Measurements from ENCODE around the gene PHF21A. TPM values are rescaled to one million over a fixed set of nuclear protein-coding genes. Genes with fewer than 3 reads are reported as not detected.

Gene PHF21A
- total and polyA plus RNA-seq, 2 of the 8 experiments (the other 6 are each of a cell fraction or from before 2014, with no cell fraction given), result 17.6 to 40.3 TPM

DNA sequence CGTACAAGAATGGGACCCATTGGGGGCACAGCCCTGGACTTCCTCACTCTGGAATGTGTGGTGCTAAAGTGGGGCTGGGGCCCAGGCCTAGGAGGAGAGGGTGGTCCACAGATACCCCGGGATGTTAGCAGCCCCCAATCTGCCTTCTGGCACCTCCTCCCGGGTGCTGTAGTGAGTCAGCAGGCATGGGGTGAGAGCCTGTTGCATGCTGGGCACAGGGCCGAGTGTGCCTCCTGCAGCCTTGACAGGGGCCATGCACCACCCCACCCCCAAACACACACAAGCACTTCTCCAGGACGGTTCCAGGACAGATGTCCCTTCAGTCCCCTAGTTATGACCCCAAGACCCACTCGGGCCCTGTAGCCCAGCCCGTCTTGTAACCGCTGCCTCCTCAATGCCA is 23.5 kb upstream of the PHF21A start:
- Histone ChIP-seq H4K5ac (ENCODE audit: insufficient read length, low read depth, low read length) (no peak overlapping the region), H2BK12ac (ENCODE audit: low read depth, low read length) (no peak overlapping the region), H3K27ac (ENCODE audit: low read depth, low read length) (no peak overlapping the region), H2BK15ac (ENCODE audit: low read length) (no peak overlapping the region), H4K91ac (replicated peaks; ENCODE audit: insufficient read length, low read length) (no peak overlapping the region), H2AK5ac (ENCODE audit: low read depth, low read length) (no peak overlapping the region), H3K36me3 (ENCODE audit: control insufficient read depth in 2 of 4, insufficient read depth in 4 of 4, low read length in 3 of 4) (no peaks in the 10 kb centered on the region), H3K79me2 (ENCODE audit: control insufficient read depth in 1 of 2, insufficient read depth in 2 of 2, low read length in 2 of 2) (no peaks in the 10 kb centered on the region), H3K27me3 (replicated peaks in 1 of 4; ENCODE audit: control insufficient read depth in 3 of 4, extremely low read depth in 1 of 4, insufficient read depth in 3 of 4, low read length in 3 of 4) (no peaks in the 10 kb centered on the region), H3K56ac (replicated peaks; ENCODE audit: insufficient read length, low read depth, low read length) (no peak overlapping the region), H3K9ac (replicated peaks in 1 of 4; ENCODE audit: extremely low read depth in 1 of 4, low read depth in 3 of 4, low read length in 3 of 4) (no peak overlapping the region), H3K14ac (ENCODE audit: insufficient read length) (no peak overlapping the region), H3K4me3 (ENCODE audit: extremely low read depth in 1 of 4, insufficient read depth in 2 of 4, low read depth in 3 of 4, low read length in 4 of 4) (no peak overlapping the region), H4K8ac (ENCODE audit: extremely low read depth, insufficient read depth, low read length) (no peak overlapping the region), H3K4ac (replicated peaks; ENCODE audit: insufficient read length, low read depth, low read length) (no peak overlapping the region), H3K23me2 (ENCODE audit: low read depth, low read length) (no peaks in the 10 kb centered on the region), H3K18ac (ENCODE audit: extremely low read depth, low read length) (no peak overlapping the region; the same call in 1 of the 2 replicates), H2BK20ac (ENCODE audit: low read length) (no peak overlapping the region), H2BK120ac (replicated peaks; ENCODE audit: low read depth, low read length) (no peak overlapping the region), H3K4me1 (replicated peaks in 1 of 4; ENCODE audit: control insufficient read depth in 3 of 4, insufficient read depth in 4 of 4, low read length in 3 of 4) (peaks cover 0 to 4% (median 1%) of the 10 kb centered on the region in 4 experiments; a peak in 5 of 7 replicates), H3K23ac (ENCODE audit: insufficient read length) (no peak overlapping the region), H3K9me3 (ENCODE audit: insufficient read depth in 2 of 2, low read depth in 1 of 2, low read length in 1 of 2) (no peaks in the 10 kb centered on the region), H3K4me2 (ENCODE audit: insufficient read depth in 1 of 2, low read depth in 2 of 2, low read length in 2 of 2) (no peak overlapping the region), H2AFZ (ENCODE audit: low read length) (peak overlapping the region; percentile 76; the same call in 1 of the 2 replicates), H3K79me1 (ENCODE audit: low read depth, low read length) (no peaks in the 10 kb centered on the region), H2BK5ac (ENCODE audit: low read depth, low read length) (no peak overlapping the region), H4K20me1 (replicated peaks in 1 of 2; ENCODE audit: control insufficient read depth in 1 of 2, insufficient read depth in 2 of 2, low read length in 2 of 2) (no peaks in the 10 kb centered on the region)
- FAIRE-seq (no peak), DNase-seq (ENCODE audit: low read depth in 1 of 2, low spot score in 2 of 2) (no peak)
- CTCF ChIA-PET (ENCODE audit: partially characterized antibody), result no interaction called here
- POLR2A ChIA-PET (ENCODE audit: partially characterized antibody), result no interaction called here
- no peak for TF ChIP-seq BRCA1 (IDR thresholded peaks at IDR 0.05; ENCODE audit: low read depth, low read length)
- TF ChIP-seq SRF (IDR thresholded peaks at IDR 0.05; ENCODE audit: low read depth, low read length), result no peak
- no peak for TF ChIP-seq EZH2 (IDR thresholded peaks at IDR 0.05; ENCODE audit: low read depth, low read length, severe bottlenecking)
- TF ChIP-seq TAF7 (optimal IDR thresholded peaks at IDR 0.05; ENCODE audit: borderline replicate concordance, low read depth, low read length), result no peak
- no peak for TF ChIP-seq HDAC2 (IDR thresholded peaks at IDR 0.05; ENCODE audit: borderline replicate concordance in 1 of 2, low read depth in 2 of 2, low read length in 2 of 2)
- no peak for TF ChIP-seq RXRA (IDR thresholded peaks at IDR 0.05; ENCODE audit: insufficient read depth, low read depth, low read length)
- no peak for TF ChIP-seq CHD2 (IDR thresholded peaks at IDR 0.05; ENCODE audit: low read length)
- no peak for TF ChIP-seq MAFK (IDR thresholded peaks at IDR 0.05; ENCODE audit: low read depth, low read length)
- no peak for TF ChIP-seq KDM1A (IDR thresholded peaks at IDR 0.05; ENCODE audit: borderline replicate concordance, low read length)
- no peak for TF ChIP-seq RFX5 (IDR thresholded peaks at IDR 0.05; ENCODE audit: borderline replicate concordance, low read depth, low read length)
- no peak for TF ChIP-seq KDM5A (IDR thresholded peaks at IDR 0.05; ENCODE audit: low read length)
- 79% methylated on average over 8 of the region's 8 CpGs; no CpG with 5 or more reads in 1 of the 2 experiments for WGBS, 2 experiments (ENCODE audit: extremely low coverage in 1 of 2, insufficient coverage in 1 of 2, insufficient read length in 1 of 2, insufficient replicate concordance in 2 of 2, low coverage in 1 of 2, low lambda C conversion rate in 2 of 2, missing lambda C conversion rate in 1 of 2)
